Adrenal gland (tissue), 5 donors: Measurements from ENCODE around the gene ATXN1.

ENCODE experiments used
- POLR2A ChIP-seq, 2 donors: fragments of 450-650 bp; IDR thresholded peaks; one replicate each; pipeline ENCODE4 v1.6.1; 2017; ENCODE audit warnings: antibody characterized with exemption in 2 of 2, mild to moderate bottlenecking in 2 of 2, moderate library complexity in 1 of 2
- TF ChIP-seq, protein P1 (sequence below), 6 experiments: fragments of 450-650 bp in 4 of 6; fragments of 200-600 bp in 2 of 6; sonication (generic) in 1 of 6; IDR thresholded peaks; 1 replicate in 5 of 6; 2 replicates in 1 of 6; pipeline versions ENCODE4 v1.5.1 to v1.8.0; 2016 to 2021; ENCODE audit warnings: antibody characterized with exemption in 6 of 6, mild to moderate bottlenecking in 2 of 6, moderate library complexity in 1 of 6
- donor health status: DM: no; HTN: no; CAD: no.

DNA sequence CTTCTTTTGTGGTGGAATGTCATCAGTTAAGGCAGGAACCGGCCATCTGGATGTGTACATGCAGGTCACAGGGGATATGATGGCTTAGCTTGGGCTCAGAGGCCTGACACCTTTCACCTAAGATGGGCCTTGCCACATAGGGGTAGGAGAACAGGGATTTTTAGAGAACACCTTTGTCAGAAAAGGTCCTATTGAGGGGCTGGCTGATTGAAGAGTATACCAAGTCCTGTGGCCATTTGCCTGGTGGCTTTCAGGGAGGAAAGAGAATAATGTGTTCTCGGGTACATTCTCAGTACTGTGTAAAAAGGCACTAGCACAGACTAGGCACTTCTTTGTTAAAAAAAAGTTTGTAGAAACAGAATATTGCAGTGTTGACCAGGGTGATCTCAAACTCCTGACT, 496.5 kb downstream of the ATXN1 start:
- TF ChIP-seq, protein P1, sequence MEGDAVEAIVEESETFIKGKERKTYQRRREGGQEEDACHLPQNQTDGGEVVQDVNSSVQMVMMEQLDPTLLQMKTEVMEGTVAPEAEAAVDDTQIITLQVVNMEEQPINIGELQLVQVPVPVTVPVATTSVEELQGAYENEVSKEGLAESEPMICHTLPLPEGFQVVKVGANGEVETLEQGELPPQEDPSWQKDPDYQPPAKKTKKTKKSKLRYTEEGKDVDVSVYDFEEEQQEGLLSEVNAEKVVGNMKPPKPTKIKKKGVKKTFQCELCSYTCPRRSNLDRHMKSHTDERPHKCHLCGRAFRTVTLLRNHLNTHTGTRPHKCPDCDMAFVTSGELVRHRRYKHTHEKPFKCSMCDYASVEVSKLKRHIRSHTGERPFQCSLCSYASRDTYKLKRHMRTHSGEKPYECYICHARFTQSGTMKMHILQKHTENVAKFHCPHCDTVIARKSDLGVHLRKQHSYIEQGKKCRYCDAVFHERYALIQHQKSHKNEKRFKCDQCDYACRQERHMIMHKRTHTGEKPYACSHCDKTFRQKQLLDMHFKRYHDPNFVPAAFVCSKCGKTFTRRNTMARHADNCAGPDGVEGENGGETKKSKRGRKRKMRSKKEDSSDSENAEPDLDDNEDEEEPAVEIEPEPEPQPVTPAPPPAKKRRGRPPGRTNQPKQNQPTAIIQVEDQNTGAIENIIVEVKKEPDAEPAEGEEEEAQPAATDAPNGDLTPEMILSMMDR (IDR thresholded peaks at IDR 0.05) = no peak
- TF ChIP-seq POLR2A (IDR thresholded peaks at IDR 0.05) = no peak
